ENCODE results near the gene EDC3. TPM values are rescaled to one million over a fixed set of nuclear protein-coding genes. Genes with fewer than 3 reads are reported as not detected.
"Not testable (repeated sequence)": the region's sequence is repeated elsewhere in the genome, so short reads cannot be mapped to it uniquely, and the experiment has no call there.

Gene EDC3
- polyA plus RNA-seq, 2 of the 4 experiments (the other 2 are of a cell fraction), result 23.2 to 24.1 TPM

DNA sequence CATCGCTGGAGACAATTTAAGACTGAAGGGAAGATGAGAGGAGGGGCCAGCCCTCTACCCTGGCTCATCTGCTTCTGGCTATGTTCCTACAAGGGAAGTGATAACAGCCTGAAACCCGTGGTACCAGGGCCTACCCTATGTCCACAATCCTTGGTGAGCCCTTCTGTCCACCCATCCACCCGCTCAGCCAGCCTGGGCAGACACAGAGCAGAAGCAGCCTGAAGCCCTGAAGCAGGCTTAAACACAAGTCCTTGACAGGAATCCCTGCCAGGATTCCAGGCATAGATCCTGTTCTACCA, 64.8 kb downstream of the EDC3 start:
- ChIA-PET CTCF (interaction anchor here (0.7 to 23.2 kb wide), 18 partner anchors 10 to 318 kb away, joined by 3 to 701 read pairs (median 4); partner anchors contain the start of genes CLK3 and CSK), POLR2A (no interaction called here)
- no peaks in the 10 kb centered on the region for H3K4me1 ChIP-seq
- no peak overlapping the region for H3K4me3 ChIP-seq
- WGBS (ENCODE audit: missing lambda C conversion rate), result 73% methylated on average over 3 of the region's 3 CpGs
- FAIRE-seq (no peak), DNase-seq (ENCODE audit: low read depth in 1 of 2, low spot score in 1 of 2) (no peak), ATAC-seq (no peak)
- no peak for TF ChIP-seq RNF2 (IDR thresholded peaks at IDR 0.05; ENCODE audit: borderline replicate concordance, low read depth)
- TF ChIP-seq RAD21 (conservative IDR thresholded peaks at IDR 0.05 in 1 of 2, IDR thresholded peaks at IDR 0.05 in 1 of 2), result no peak
- H3K4me2 ChIP-seq, result no peak overlapping the region
- H3K9me3 ChIP-seq, result no peaks in the 10 kb centered on the region
- H3K27ac ChIP-seq, result no peak overlapping the region

DNA sequence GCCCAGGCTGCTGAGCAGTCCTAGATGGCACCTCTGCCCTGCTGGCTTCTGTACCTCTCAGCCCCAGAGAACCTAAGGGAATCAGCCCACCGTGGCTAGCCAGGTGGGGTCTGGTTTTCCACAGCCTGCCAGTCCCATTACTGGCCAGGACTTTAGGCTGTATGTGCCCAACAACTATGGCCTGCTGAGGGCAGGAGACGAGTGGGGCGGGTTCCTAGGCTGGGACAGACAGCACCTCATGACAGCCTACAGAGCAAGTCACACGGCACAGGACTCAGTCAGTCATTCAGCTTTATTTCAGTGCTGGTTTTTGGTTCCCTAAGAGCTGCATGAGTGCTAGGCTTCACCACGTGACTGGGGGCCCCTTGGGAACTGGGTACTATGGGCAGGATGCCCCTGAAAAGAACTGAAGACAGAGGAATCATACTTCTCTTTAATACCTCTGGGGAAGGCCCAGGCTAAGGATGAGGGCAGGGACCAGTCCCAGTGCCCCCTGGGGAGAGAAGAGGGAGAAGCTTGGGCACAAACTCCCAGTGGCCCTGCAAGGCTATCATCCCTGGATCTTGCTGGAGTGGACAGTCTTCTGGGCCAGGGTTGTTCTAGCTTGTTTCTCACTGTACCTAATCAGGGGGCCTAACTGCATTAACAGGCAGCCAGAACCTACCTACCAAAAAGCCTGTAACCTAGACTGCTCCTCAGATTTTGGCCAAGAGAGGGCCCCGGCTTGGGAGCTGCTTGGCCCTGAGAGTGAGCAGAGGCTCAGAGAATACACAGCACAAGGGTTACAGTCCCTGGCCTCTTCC, 65.3 kb downstream of the EDC3 start:
- ChIA-PET POLR2A (no interaction called here), CTCF (interaction anchor here (0.7 to 23.2 kb wide), 15 partner anchors 9 to 318 kb away, joined by 3 to 701 read pairs (median 5); partner anchors contain the start of genes CLK3 and CSK)
- DNase-seq (ENCODE audit: low read depth in 1 of 2, low spot score in 1 of 2) (no peak), ATAC-seq (no peak; a peak in 1 of 6 replicates), FAIRE-seq (no peak)
- Histone ChIP-seq H3K9me3 (no peaks in the 10 kb centered on the region), H3K4me3 (no peak overlapping the region), H3K4me2 (no peak overlapping the region), H3K27ac (no peak overlapping the region), H3K4me1 (no peaks in the 10 kb centered on the region)
- no peak for TF ChIP-seq FOSB (CRISPR knock-in tag; IDR thresholded peaks at IDR 0.05)
- TF ChIP-seq RCOR1 (IDR thresholded peaks at IDR 0.05; ENCODE audit: low read depth, low read length), result no peak
- TF ChIP-seq HDAC2 (IDR thresholded peaks at IDR 0.05), result no peak
- TF ChIP-seq CBX2 (IDR thresholded peaks at IDR 0.05; ENCODE audit: borderline replicate concordance, low read depth), result no peak
- TF ChIP-seq JUN (IDR thresholded peaks at IDR 0.05), result no peak
- no peak for TF ChIP-seq RNF2 (IDR thresholded peaks at IDR 0.05; ENCODE audit: borderline replicate concordance, low read depth)
- TF ChIP-seq NFE2L2 (conservative IDR thresholded peaks at IDR 0.05; ENCODE audit: low read length), result no peak
- no peak for TF ChIP-seq RARB (CRISPR knock-in tag; IDR thresholded peaks at IDR 0.05)
- TF ChIP-seq, protein P1, sequence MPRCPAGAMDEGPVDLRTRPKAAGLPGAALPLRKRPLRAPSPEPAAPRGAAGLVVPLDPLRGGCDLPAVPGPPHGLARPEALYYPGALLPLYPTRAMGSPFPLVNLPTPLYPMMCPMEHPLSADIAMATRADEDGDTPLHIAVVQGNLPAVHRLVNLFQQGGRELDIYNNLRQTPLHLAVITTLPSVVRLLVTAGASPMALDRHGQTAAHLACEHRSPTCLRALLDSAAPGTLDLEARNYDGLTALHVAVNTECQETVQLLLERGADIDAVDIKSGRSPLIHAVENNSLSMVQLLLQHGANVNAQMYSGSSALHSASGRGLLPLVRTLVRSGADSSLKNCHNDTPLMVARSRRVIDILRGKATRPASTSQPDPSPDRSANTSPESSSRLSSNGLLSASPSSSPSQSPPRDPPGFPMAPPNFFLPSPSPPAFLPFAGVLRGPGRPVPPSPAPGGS (IDR thresholded peaks at IDR 0.05), result no peak
- TF ChIP-seq KDM1A (IDR thresholded peaks at IDR 0.05; ENCODE audit: low read depth), result no peak
- TF ChIP-seq, protein P2, sequence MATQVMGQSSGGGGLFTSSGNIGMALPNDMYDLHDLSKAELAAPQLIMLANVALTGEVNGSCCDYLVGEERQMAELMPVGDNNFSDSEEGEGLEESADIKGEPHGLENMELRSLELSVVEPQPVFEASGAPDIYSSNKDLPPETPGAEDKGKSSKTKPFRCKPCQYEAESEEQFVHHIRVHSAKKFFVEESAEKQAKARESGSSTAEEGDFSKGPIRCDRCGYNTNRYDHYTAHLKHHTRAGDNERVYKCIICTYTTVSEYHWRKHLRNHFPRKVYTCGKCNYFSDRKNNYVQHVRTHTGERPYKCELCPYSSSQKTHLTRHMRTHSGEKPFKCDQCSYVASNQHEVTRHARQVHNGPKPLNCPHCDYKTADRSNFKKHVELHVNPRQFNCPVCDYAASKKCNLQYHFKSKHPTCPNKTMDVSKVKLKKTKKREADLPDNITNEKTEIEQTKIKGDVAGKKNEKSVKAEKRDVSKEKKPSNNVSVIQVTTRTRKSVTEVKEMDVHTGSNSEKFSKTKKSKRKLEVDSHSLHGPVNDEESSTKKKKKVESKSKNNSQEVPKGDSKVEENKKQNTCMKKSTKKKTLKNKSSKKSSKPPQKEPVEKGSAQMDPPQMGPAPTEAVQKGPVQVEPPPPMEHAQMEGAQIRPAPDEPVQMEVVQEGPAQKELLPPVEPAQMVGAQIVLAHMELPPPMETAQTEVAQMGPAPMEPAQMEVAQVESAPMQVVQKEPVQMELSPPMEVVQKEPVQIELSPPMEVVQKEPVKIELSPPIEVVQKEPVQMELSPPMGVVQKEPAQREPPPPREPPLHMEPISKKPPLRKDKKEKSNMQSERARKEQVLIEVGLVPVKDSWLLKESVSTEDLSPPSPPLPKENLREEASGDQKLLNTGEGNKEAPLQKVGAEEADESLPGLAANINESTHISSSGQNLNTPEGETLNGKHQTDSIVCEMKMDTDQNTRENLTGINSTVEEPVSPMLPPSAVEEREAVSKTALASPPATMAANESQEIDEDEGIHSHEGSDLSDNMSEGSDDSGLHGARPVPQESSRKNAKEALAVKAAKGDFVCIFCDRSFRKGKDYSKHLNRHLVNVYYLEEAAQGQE (IDR thresholded peaks at IDR 0.05), result no peak
- TF ChIP-seq CHD2 (IDR thresholded peaks at IDR 0.05; ENCODE audit: low read length, partially characterized antibody), result no peak
- no peak for TF ChIP-seq HOXA7 (CRISPR knock-in tag; IDR thresholded peaks at IDR 0.05)
- no peak for TF ChIP-seq HOXB13 (CRISPR knock-in tag; IDR thresholded peaks at IDR 0.05; ENCODE audit: low read depth)
- TF ChIP-seq FOSL2 (IDR thresholded peaks at IDR 0.05), result no peak
- no peak for TF ChIP-seq FOSL2 (CRISPR knock-in tag; IDR thresholded peaks at IDR 0.05)
- no peak for TF ChIP-seq MAFK (IDR thresholded peaks at IDR 0.05; ENCODE audit: partially characterized antibody)
- no peak for TF ChIP-seq GATA3 (IDR thresholded peaks at IDR 0.05; ENCODE audit: borderline replicate concordance)
- WGBS (ENCODE audit: missing lambda C conversion rate), result 93% methylated on average over 3 of the region's 6 CpGs

DNA sequence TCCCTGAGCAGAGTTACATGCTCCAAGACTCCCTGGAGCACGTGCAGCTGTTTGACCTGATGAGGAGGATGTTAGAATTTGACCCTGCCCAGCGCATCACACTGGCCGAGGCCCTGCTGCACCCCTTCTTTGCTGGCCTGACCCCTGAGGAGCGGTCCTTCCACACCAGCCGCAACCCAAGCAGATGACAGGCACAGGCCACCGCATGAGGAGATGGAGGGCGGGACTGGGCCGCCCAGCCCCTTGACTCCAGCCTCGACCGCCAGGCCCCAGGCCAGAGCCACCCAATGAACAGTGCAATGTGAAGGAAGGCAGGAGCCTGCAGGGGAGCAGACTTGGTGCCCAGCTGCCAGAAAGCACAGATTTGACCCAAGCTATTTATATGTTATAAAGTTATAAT, 66.1 kb downstream of the EDC3 start:
- H3K9me3 ChIP-seq; ATAC-seq; POLR2A ChIA-PET; FAIRE-seq; H3K4me1 ChIP-seq; H3K4me3 ChIP-seq; DNase-seq (ENCODE audit: low read depth in 1 of 2, low spot score in 1 of 2); H3K4me2 ChIP-seq; H3K27ac ChIP-seq: not testable (repeated sequence)
- CTCF ChIA-PET, result interaction anchor here (0.6 to 23.2 kb wide), 5 partner anchors 9 to 217 kb away, joined by 3 to 701 read pairs (median 12); partner anchors contain the start of genes CLK3 and CSK
- WGBS (ENCODE audit: missing lambda C conversion rate), result 95% methylated on average over 4 of the region's 10 CpGs

All from A549 (cell line).